ENCODE data around the gene SH2D3C. TPM values are rescaled to one million over a fixed set of nuclear protein-coding genes. Genes with fewer than 3 reads are reported as not detected.

Gene SH2D3C
- total RNA-seq, 2 donors from 2014 or later = 15.9 to 27.2 TPM

- ATAC-seq (peak; percentile 48), DNase-seq (no peak)
- Mint-ChIP-seq H3K27me3 (no peaks in the 10 kb centered on the region), H3K4me1 (peaks cover 22% of the 10 kb centered on the region), H3K36me3 (ENCODE audit: low read depth) (no peaks in the 10 kb centered on the region), H3K27ac (peak overlapping the region; percentile 80), H3K4me3 (peak overlapping the region; percentile 71)
- no peaks in the 10 kb centered on the region for H3K9me3 ChIP-seq (ENCODE audit: control insufficient read depth, low read length, poor library complexity, severe bottlenecking)
These were observed 18.4 kb upstream of the SH2D3C start for GRCh38 chr9:127796852-127797370.

DNA sequence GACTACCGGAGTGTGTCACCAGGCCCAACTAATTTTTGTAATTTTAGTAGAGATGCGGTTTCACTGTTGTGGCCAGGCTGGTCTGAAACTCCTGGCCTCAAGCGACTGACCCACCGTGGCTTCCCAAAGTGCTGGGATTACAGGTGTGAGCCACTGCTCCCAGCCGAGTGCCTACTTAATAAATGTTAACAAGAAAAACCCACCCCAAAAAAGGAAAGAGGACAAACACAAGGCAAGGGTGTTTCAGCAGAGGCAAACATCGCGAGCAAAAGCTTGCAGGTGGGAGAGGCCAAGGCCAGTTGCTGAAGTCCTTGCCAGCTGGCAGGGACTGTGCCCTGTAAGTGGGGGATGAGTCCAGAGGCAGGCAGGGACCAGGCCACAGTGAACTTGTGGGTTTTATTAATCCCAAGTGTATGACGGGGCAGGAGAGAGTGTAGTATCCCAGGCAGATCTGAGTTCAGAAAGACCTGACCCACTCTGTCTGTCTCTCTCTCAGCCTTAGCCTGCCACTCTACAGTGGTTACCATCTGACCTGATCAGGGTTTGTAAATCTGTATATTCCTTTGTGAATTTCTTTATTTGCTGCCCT, 17.9 kb upstream of the SH2D3C start:
- no peaks in the 10 kb centered on the region for H3K9me3 ChIP-seq (ENCODE audit: control insufficient read depth, low read length, poor library complexity, severe bottlenecking)
- no peak for DNase-seq
- H3K36me3 Mint-ChIP-seq (ENCODE audit: low read depth) = no peaks in the 10 kb centered on the region
- peak; percentile 39 for ATAC-seq
- H3K4me3 Mint-ChIP-seq = peak overlapping the region; percentile 71
- H3K27me3 Mint-ChIP-seq = no peaks in the 10 kb centered on the region
- peak overlapping the region; percentile 80 for H3K27ac Mint-ChIP-seq
- H3K4me1 Mint-ChIP-seq = peaks cover 22% of the 10 kb centered on the region

- no peaks in the 10 kb centered on the region for H3K27me3 Mint-ChIP-seq
- H3K27ac Mint-ChIP-seq = peak overlapping the region; percentile 41
- no peak for ATAC-seq
- H3K4me3 Mint-ChIP-seq = no peak overlapping the region
- DNase-seq = no peak
- H3K4me1 Mint-ChIP-seq = peaks cover 29% of the 10 kb centered on the region
- H3K36me3 Mint-ChIP-seq (ENCODE audit: low read depth) = peaks cover 3% of the 10 kb centered on the region
- H3K9me3 ChIP-seq (ENCODE audit: control insufficient read depth, low read length, poor library complexity, severe bottlenecking) = no peaks in the 10 kb centered on the region
These were observed 15.7 kb upstream of the SH2D3C start for GRCh38 chr9:127794001-127794791.

GRCh38 chr9:127793093-127793708, 14.7 kb upstream of the SH2D3C start:
- H3K9me3 ChIP-seq (ENCODE audit: control insufficient read depth, low read length, poor library complexity, severe bottlenecking) = no peaks in the 10 kb centered on the region
- Mint-ChIP-seq H3K27me3 (no peaks in the 10 kb centered on the region), H3K36me3 (ENCODE audit: low read depth) (peaks cover 3% of the 10 kb centered on the region), H3K27ac (peak overlapping the region; percentile 41), H3K4me1 (peaks cover 29% of the 10 kb centered on the region), H3K4me3 (no peak overlapping the region)
- DNase-seq (no peak), ATAC-seq (no peak)

GRCh38 chr9:127792417-127793031, 14.1 kb upstream of the SH2D3C start:
- H3K9me3 ChIP-seq (ENCODE audit: control insufficient read depth, low read length, poor library complexity, severe bottlenecking) = no peaks in the 10 kb centered on the region
- Mint-ChIP-seq H3K4me3 (no peak overlapping the region), H3K27ac (peak overlapping the region; percentile 41), H3K27me3 (no peaks in the 10 kb centered on the region), H3K4me1 (peaks cover 30% of the 10 kb centered on the region), H3K36me3 (ENCODE audit: low read depth) (peaks cover 3% of the 10 kb centered on the region)
- ATAC-seq (no peak), DNase-seq (no peak)

DNA sequence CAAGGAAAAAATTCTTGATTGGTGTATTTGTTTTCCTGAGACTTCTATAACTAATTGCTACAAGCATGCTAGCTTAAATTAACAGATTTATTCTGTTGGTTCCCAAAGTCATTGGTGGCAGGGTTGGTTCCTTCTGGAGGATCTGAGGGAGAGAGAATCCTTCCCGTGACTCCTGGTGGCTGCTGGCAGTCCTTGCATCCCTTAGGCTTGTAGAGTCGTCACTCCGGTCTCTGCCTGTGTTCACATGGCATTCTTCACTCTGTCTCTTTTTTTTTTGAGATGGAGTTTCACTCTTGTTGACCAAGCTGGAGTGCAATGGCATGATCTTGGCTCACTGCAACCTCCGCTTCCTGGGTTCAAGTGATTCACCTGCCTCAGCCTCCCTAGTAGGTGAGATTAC, 12.6 kb upstream of the SH2D3C start:
- DNase-seq (no peak), ATAC-seq (no peak)
- Mint-ChIP-seq H3K27ac (peak overlapping the region; percentile 59), H3K27me3 (no peaks in the 10 kb centered on the region), H3K4me3 (no peak overlapping the region), H3K4me1 (peaks cover 26% of the 10 kb centered on the region), H3K36me3 (ENCODE audit: low read depth) (peaks cover 3% of the 10 kb centered on the region)
- H3K9me3 ChIP-seq (ENCODE audit: control insufficient read depth, low read length, poor library complexity, severe bottlenecking) = no peaks in the 10 kb centered on the region

- Mint-ChIP-seq H3K4me3 (peak overlapping the region; percentile 47), H3K27ac (peak overlapping the region; percentile 59), H3K36me3 (ENCODE audit: low read depth) (peaks cover 3% of the 10 kb centered on the region), H3K4me1 (peaks cover 22% of the 10 kb centered on the region), H3K27me3 (no peaks in the 10 kb centered on the region)
- ATAC-seq (no peak), DNase-seq (no peak)
- H3K9me3 ChIP-seq (ENCODE audit: control insufficient read depth, low read length, poor library complexity, severe bottlenecking) = no peaks in the 10 kb centered on the region
These were observed 11.8 kb upstream of the SH2D3C start for GRCh38 chr9:127790094-127790855.

DNA sequence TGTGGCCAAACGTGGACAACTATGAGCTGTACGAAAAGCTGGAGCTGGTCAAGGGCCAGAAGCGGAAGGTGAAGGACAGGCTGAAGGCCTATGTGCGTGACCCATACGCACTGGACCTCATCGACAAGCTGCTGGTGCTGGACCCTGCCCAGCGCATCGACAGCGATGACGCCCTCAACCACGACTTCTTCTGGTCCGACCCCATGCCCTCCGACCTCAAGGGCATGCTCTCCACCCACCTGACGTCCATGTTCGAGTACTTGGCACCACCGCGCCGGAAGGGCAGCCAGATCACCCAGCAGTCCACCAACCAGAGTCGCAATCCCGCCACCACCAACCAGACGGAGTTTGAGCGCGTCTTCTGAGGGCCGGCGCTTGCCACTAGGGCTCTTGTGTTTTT, 10.7 kb upstream of the SH2D3C start:
- DNase-seq = no peak
- ATAC-seq = no peak
- Mint-ChIP-seq H3K4me1 (peaks cover 29% of the 10 kb centered on the region), H3K27me3 (no peaks in the 10 kb centered on the region), H3K4me3 (peak overlapping the region; percentile 50), H3K27ac (peak overlapping the region; percentile 61), H3K36me3 (ENCODE audit: low read depth) (peaks cover 3% of the 10 kb centered on the region)
- no peaks in the 10 kb centered on the region for H3K9me3 ChIP-seq (ENCODE audit: control insufficient read depth, low read length, poor library complexity, severe bottlenecking)

GRCh38 chr9:127788337-127789011, 10.0 kb upstream of the SH2D3C start:
- Mint-ChIP-seq H3K27ac (peak overlapping the region; percentile 61), H3K4me1 (peaks cover 35% of the 10 kb centered on the region), H3K36me3 (ENCODE audit: low read depth) (peaks cover 3% of the 10 kb centered on the region), H3K27me3 (no peaks in the 10 kb centered on the region), H3K4me3 (peak overlapping the region; percentile 50)
- ATAC-seq (no peak), DNase-seq (no peak)
- H3K9me3 ChIP-seq (ENCODE audit: control insufficient read depth, low read length, poor library complexity, severe bottlenecking) = no peaks in the 10 kb centered on the region

DNA sequence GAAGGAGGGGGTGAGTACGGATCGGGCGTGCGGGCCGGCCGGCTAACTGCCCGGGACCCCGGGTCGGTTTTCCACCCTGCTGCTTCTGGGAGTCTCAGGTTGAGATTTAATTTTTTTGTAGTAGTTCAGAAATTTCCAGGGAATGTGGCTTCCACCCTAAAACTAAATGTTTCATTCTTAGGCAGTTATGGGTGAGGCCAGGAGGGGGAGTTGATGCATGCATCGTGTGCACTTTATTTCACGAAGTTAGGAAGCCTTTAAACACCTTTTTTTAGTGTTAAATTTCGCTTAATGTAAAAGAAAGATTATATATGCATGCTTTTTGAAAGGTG, 8.3 kb upstream of the SH2D3C start:
- H3K4me1 Mint-ChIP-seq = peaks cover 43% of the 10 kb centered on the region
- H3K4me3 Mint-ChIP-seq = peak overlapping the region; percentile 91
- peaks cover 3% of the 10 kb centered on the region for H3K36me3 Mint-ChIP-seq (ENCODE audit: low read depth)
- no peak for ATAC-seq
- H3K27ac Mint-ChIP-seq = peak overlapping the region; percentile 83
- no peak for DNase-seq
- no peaks in the 10 kb centered on the region for H3K9me3 ChIP-seq (ENCODE audit: control insufficient read depth, low read length, poor library complexity, severe bottlenecking)
- H3K27me3 Mint-ChIP-seq = no peaks in the 10 kb centered on the region

GRCh38 chr9:127785933-127786772, 7.7 kb upstream of the SH2D3C start, which contains the start of gene CDK9:
CDK9 (plus strand) TSS chr9:127786034; CDS start chr9:127786149, 115 bp downstream.
- Mint-ChIP-seq H3K27me3 (no peaks in the 10 kb centered on the region), H3K4me1 (peaks cover 46% of the 10 kb centered on the region), H3K27ac (peak within 1 kb of the TSS; percentile 95), H3K36me3 (ENCODE audit: low read depth) (peaks cover 3% of the 10 kb centered on the region), H3K4me3 (peak within 1 kb of the TSS; percentile 91)
- no peaks in the 10 kb centered on the region for H3K9me3 ChIP-seq (ENCODE audit: control insufficient read depth, low read length, poor library complexity, severe bottlenecking)
- ATAC-seq = peak; percentile 71
- peak; percentile 90 to 93 (median 92) for DNase-seq
